Thoracic aorta (tissue), 2 donors: Measurements from ENCODE around the gene USP15. TPM values are rescaled to one million over a fixed set of nuclear protein-coding genes. Genes with fewer than 3 reads are reported as not detected.

Experiments used
- ATAC-seq: fragments of 150-250 bp; one replicate; pipeline ENCODE4 v1.8.0; 2017; ENCODE audit warnings: low read depth; ENCODE audit not compliant: insufficient number of reproducible peaks, low FRiP score
- DNase-seq: peaks from one replicate; pipeline ENCODE4 v3.0.0-alpha.2; 2020; ENCODE audit warnings: low spot score
- H3K27ac ChIP-seq, 2 donors: fragments of 200-600 bp; sonication (generic); 1 replicate in 1 of 2; 2 replicates in 1 of 2; pipeline ENCODE4 v1.5.1; 2016; ENCODE audit warnings: mild to moderate bottlenecking in 2 of 2, moderate library complexity in 2 of 2
- H3K27me3 ChIP-seq: fragments of 200-600 bp; sonication (generic); replicated peaks from 2 replicates; pipeline ENCODE4 v1.6.0; 2016; ENCODE audit warnings: mild to moderate bottlenecking; ENCODE audit not compliant: insufficient read depth
- H3K36me3 ChIP-seq: fragments of 200-600 bp; sonication (generic); one replicate; pipeline ENCODE4 v1.5.1; 2016
- H3K4me1 ChIP-seq, 2 donors: fragments of 200-600 bp; sonication (generic); 1 replicate in 1 of 2; 2 replicates in 1 of 2; pipeline versions ENCODE4 v1.5.1 to v1.6.0; 2016; ENCODE audit warnings: low read depth in 2 of 2, mild to moderate bottlenecking in 1 of 2; ENCODE audit not compliant: control insufficient read depth in 1 of 2
- H3K4me3 ChIP-seq: fragments of 200-600 bp; sonication (generic); 2 replicates; pipeline ENCODE4 v1.5.1; 2016; ENCODE audit warnings: mild to moderate bottlenecking
- H3K9me3 ChIP-seq: fragments of 200-600 bp; sonication (generic); 2 replicates; pipeline ENCODE4 v1.5.1; 2016
- CTCF ChIP-seq: fragments of 200-600 bp; sonication (generic); IDR thresholded peaks from one replicate; pipeline ENCODE4 v1.5.1; 2019; ENCODE audit warnings: antibody characterized with exemption
- total RNA-seq, 2 donors: library from RNA; depleted of rRNA; stranded (reverse); fragments of >200 nt; gene quantifications; one replicate each; pipeline versions ENCODE4 v1.1.0 to v1.2.3, GENCODE V29; 2016

USP15 gene
- total RNA-seq, 2 donors from 2014 or later, result 39.5 to 128 TPM

- Histone ChIP-seq H3K4me3 (peak overlapping the region; percentile 62), H3K4me1 (peaks cover 4 to 24% of the 10 kb centered on the region in 2 donors), H3K27me3 (no peaks in the 10 kb centered on the region), H3K36me3 (no peaks in the 10 kb centered on the region), H3K27ac (peak overlapping the region in 1 of 2 donors; percentile 53), H3K9me3 (no peaks in the 10 kb centered on the region)
- ATAC-seq (no peak), DNase-seq (no peak)
- TF ChIP-seq CTCF, result no peak
These were observed 3.7 kb upstream of the USP15 start for GRCh38 chr12:62256408-62257096.

GRCh38 chr12:62258231-62258630, 2.0 kb upstream of the USP15 start:
- Histone ChIP-seq H3K4me3 (no peak overlapping the region), H3K36me3 (no peaks in the 10 kb centered on the region), H3K9me3 (no peaks in the 10 kb centered on the region), H3K4me1 (peaks cover 20 to 35% of the 10 kb centered on the region in 2 donors), H3K27ac (no peak overlapping the region), H3K27me3 (no peaks in the 10 kb centered on the region)
- TF ChIP-seq CTCF, result no peak
- ATAC-seq (no peak), DNase-seq (no peak)

DNA sequence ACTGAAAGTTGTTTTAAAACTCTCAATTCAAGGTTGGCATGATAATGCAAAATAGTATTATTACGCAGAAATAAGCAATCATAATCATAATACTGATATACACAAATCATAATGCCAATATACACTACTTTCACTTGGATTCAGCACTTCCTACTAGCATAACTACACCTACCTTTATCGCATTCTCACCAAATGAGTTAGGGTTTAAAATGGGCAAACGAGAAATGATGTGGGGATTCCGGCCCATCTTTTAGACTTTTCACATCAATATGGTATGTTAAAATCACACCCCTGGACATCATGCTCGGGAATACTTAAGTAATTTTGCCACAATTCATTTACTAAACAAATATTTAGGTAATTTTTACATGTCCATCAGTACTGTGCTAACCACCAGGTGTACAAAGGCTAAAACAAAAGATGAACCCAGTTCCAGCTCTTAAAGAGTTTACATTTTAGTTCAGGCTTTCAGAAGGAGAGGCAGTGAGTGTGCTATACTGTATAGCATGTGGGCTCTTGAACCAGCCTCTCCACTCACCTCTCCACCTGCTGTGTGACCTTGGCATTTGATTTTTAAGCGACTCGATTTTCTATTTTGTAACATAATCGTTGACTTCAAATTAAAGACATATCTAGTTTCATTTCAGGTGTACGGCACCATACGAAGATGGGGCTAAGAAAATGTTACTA, 1.1 kb upstream of the USP15 start:
- Histone ChIP-seq H3K9me3 (no peaks in the 10 kb centered on the region), H3K4me1 (peaks cover 28 to 38% of the 10 kb centered on the region in 2 donors), H3K27me3 (no peaks in the 10 kb centered on the region), H3K27ac (peak overlapping the region; percentile 90 to 95), H3K4me3 (peak overlapping the region; percentile 76), H3K36me3 (no peaks in the 10 kb centered on the region)
- no peak for TF ChIP-seq CTCF
- no peak for DNase-seq
- ATAC-seq, result no peak

GRCh38 chr12:62259631-62259992, 592 bp upstream of the USP15 start:
- Histone ChIP-seq H3K27ac (peak overlapping the region; percentile 90 to 95), H3K36me3 (no peaks in the 10 kb centered on the region), H3K27me3 (no peaks in the 10 kb centered on the region), H3K4me1 (peaks cover 29 to 41% of the 10 kb centered on the region in 2 donors), H3K4me3 (peak overlapping the region; percentile 76), H3K9me3 (no peaks in the 10 kb centered on the region)
- ATAC-seq, result peak; percentile 43
- no peak for DNase-seq
- TF ChIP-seq CTCF, result no peak
